Activated T-cell treated with anti-CD3 and anti-CD28 coated beads, Interleukin-2, amount 50 U/mL, for 1 hour (primary cell): Measurements from ENCODE around the gene HK3.

Experiments
- DNase-seq: peaks from one replicate; pipeline ENCODE4 v3.0.0-alpha.2; 2020

The HK3 gene

DNA sequence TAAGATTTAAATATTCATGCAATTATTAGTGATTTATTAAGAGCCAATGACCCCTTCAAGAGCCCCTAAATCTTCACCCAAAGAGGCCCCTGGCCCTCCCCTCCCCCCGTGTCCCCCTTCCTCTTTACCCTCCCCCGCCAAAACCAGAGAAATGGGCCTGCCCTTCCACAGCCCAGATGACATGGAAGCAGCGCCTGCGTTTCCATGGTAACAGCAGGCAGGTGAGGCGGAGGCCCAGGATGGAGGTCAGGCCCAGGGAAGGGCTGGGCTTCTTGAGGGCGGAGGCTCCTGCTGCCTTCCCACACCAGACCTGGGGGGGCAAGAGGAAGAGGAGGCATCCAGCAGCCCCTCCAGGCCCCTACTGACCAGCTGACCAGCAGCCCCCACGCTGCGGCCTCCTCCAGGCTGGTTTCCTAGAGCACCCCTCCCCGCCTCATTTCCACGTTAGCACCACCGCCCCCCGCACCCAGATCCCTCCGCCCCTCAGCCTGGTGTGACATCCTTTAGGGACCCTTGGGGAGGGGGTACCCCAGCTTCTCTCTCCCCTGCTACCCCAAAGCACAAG is 51.3 kb downstream of the HK3 start:
- DNase-seq = no peak

GRCh38 chr5:176847148-176847547 is 52.0 kb downstream of the HK3 start:
- DNase-seq = no peak

DNA sequence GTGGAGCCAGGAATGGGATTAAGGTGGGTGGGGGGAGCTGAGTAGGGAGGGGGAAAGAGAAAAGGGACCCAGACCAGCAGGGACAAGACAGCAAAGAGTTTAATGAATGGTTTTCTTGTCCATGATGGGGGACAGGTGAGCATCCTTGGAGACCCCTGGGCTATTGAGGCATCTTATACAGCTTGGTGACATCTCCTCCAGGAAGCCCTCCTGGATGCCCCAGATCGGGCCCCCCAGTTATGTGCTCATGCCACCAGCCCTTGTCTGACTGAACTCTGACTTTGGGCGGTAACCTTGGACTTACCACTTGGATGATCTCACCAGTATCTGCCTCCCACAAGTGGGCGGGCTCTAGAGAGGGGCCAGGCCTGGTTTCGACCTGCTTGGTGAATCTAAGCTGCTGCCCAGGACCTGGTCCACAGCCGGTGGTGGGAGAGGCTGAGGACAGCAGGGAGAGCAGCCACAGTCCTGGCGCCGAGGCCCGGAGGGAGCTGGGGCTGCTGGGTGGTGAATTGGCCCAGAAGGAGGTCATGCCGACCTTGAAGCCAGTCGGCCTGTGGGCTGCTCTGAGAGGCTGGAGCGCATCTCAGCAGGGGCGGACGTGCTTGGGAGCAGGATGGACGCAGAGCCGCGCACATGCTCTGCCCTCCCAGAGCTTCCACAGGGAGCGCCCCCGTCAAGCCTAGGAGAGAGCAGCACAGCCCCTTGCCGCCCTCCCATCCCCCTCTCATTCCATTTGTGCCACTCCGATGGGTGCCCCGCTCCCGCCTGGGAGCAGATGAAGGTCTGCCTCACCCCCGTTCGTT is 52.6 kb downstream of the HK3 start:
- no peak for DNase-seq

DNA sequence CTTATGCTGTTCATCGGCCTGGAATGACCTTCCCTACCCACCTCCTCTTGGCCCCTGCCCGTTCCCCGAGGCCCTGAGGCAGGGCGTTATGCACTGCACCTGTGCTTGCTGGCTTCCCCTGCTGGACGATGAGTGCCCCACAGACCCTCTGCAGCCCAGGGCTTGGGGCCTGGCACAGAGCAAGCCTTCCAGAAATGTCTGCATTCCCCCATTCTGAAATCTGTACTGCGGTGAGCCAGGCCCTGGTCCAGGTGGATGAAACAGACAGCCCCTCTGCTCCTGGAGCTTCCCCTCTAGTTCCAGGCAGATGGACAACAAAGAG is 53.8 kb downstream of the HK3 start:
- DNase-seq = no peak

- DNase-seq = no peak
These were observed 54.3 kb downstream of the HK3 start for GRCh38 chr5:176844706-176845391.

- DNase-seq = no peak
These were observed 54.9 kb downstream of the HK3 start for GRCh38 chr5:176844281-176844680.

GRCh38 chr5:176843673-176844072 is 55.5 kb downstream of the HK3 start:
- DNase-seq = no peak

- DNase-seq = peak; percentile 69
These were observed 61.4 kb downstream of the HK3 start for GRCh38 chr5:176837707-176838115.

GRCh38 chr5:176836811-176837706 is 62.1 kb downstream of the HK3 start:
- no peak for DNase-seq

GRCh38 chr5:176835918-176836317 is 63.2 kb downstream of the HK3 start:
- no peak for DNase-seq

DNA sequence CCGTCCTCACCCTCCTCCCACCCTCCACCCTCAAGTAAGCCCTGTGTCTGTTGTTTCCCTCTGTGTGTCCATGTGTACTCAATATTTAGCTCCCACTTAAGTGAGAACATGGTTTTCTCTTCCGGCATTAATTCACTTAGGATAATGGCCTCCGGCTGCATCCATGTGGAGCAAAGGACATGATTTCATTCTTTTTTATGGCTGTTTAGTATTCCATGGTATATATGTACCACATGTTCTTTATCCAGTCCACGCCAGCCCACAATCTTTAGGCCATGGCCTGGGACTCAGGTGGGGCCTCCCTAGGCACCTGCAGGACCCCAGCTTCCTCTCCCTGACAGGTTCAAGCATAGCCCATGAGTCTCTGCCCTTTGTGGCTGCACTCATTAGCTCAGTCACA is 65.9 kb downstream of the HK3 start:
- DNase-seq = no peak

GRCh38 chr5:176832162-176832561 is 67.0 kb downstream of the HK3 start:
- DNase-seq = no peak

- no peak for DNase-seq
These were observed 67.7 kb downstream of the HK3 start for GRCh38 chr5:176831425-176831824.

DNA sequence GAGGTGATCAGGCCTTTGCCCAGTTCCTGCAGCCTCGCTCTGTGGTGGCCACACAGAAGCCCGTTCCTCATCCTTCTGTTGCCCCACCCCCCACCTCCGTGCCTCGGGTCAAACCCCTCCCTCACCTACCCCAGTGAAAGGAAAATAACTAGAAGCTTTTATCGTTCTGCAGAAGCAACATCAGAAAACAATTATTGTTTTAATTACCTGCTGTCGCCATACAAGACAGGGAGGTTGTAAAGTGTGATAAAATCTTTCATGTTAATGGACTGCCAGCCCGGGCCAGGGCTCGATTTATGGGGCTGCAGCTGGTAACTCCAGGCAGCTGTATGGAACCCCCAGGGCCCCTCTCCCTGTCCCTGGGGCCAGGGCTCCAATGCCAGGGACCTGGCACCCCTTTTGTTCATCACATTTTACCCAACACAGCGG is 68.1 kb downstream of the HK3 start:
- no peak for DNase-seq
